Endothelial cell (in vitro differentiated cells): Measurements from ENCODE around the gene BMI1. TPM values are rescaled to one million over a fixed set of nuclear protein-coding genes. Genes with fewer than 3 reads are reported as not detected.

Experiments used
- DNase-seq: peaks from one replicate; pipeline ENCODE4 v3.0.0; 2021; ENCODE audit warnings: low spot score
- H3K27ac Mint-ChIP-seq: one replicate; pipeline ENCODE4 v1.8.0; 2021; ENCODE audit warnings: mixed read lengths, inconsistent platforms; ENCODE audit not compliant: unreplicated experiment
- H3K27me3 Mint-ChIP-seq: one replicate; pipeline ENCODE4 v1.8.0; 2021; ENCODE audit warnings: mild to moderate bottlenecking, moderate library complexity, mixed read lengths, inconsistent platforms; ENCODE audit not compliant: unreplicated experiment
- H3K36me3 Mint-ChIP-seq: one replicate; pipeline ENCODE4 v1.8.0; 2021; ENCODE audit warnings: mild to moderate bottlenecking, low read depth, mixed read lengths, inconsistent platforms; ENCODE audit not compliant: unreplicated experiment
- H3K4me1 Mint-ChIP-seq: one replicate; pipeline ENCODE4 v1.8.0; 2021; ENCODE audit warnings: mild to moderate bottlenecking, mixed read lengths, inconsistent platforms; ENCODE audit not compliant: unreplicated experiment
- H3K4me3 Mint-ChIP-seq: one replicate; pipeline ENCODE4 v1.8.0; 2021; ENCODE audit warnings: mild to moderate bottlenecking, mixed read lengths, inconsistent platforms; ENCODE audit not compliant: unreplicated experiment
- H3K9me3 Mint-ChIP-seq: one replicate; pipeline ENCODE4 v1.8.0; 2021; ENCODE audit warnings: mixed read lengths, inconsistent platforms; ENCODE audit not compliant: unreplicated experiment
- total RNA-seq: library from RNA; stranded (reverse); fragmentation: NEBNext Ultra II Directional; extraction: Animal tissue kit (Norgen Biotek cat#: 25700); gene quantifications from one replicate; pipeline ENCODE4 v1.2.1, GENCODE V29; 2021; ENCODE audit not compliant: unreplicated experiment
- TF ChIP-seq, protein P1 (sequence below): fragments of 200-600 bp; sonication (generic); IDR thresholded peaks from one replicate; pipeline ENCODE4 v1.5.0; 2021; ENCODE audit warnings: antibody characterized with exemption; ENCODE audit not compliant: unreplicated experiment

Gene BMI1
- total RNA-seq, 1 donor from 2014 or later, result 23.6 TPM

DNA sequence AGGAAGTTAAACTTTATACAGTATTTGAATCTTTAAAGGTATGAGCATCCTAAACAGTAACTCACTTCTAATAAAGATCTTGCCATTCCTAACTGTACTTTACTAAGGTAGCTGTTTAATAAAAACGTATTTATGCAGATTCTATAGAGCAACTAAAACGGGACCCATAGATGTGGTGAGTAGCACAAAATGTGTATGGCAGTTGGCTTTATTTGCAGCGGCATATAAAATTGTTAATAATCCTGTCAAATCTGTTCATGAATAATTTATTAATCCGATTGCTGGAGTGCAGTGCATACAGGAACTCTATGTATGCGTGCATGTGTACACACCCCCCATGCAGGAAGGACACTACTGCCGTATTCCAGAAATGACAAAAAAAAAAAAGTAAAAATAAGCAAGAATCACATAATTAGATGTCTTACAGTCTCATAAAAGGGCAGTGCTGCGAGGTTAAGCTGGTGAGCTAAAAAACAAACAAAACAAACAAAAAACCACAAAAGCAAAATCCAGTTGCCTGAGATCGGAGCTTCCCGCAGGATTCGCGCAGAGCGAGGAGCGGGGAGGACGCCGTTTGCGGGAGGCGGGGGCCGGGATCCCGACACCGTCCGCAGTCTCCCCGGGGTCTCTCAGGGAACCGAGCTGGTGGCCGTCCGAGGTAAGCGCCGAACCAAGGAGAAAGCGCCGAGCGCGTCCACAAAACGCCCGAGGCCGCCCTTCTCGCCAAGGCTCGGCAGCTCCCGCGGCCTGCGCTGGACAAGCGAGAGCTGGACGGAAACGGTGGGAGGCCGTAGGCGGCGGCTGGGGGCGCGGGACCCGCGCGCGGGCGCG, 5.2 kb upstream of the BMI1 start:
- Mint-ChIP-seq H3K27ac (peak overlapping the region; percentile 92), H3K9me3 (no peaks in the 10 kb centered on the region), H3K4me1 (peaks cover 21% of the 10 kb centered on the region), H3K27me3 (peaks cover 16% of the 10 kb centered on the region), H3K4me3 (peak overlapping the region; percentile 97), H3K36me3 (peaks cover 7% of the 10 kb centered on the region)
- DNase-seq, result no peak
- TF ChIP-seq, protein P1, sequence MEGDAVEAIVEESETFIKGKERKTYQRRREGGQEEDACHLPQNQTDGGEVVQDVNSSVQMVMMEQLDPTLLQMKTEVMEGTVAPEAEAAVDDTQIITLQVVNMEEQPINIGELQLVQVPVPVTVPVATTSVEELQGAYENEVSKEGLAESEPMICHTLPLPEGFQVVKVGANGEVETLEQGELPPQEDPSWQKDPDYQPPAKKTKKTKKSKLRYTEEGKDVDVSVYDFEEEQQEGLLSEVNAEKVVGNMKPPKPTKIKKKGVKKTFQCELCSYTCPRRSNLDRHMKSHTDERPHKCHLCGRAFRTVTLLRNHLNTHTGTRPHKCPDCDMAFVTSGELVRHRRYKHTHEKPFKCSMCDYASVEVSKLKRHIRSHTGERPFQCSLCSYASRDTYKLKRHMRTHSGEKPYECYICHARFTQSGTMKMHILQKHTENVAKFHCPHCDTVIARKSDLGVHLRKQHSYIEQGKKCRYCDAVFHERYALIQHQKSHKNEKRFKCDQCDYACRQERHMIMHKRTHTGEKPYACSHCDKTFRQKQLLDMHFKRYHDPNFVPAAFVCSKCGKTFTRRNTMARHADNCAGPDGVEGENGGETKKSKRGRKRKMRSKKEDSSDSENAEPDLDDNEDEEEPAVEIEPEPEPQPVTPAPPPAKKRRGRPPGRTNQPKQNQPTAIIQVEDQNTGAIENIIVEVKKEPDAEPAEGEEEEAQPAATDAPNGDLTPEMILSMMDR, result no peak

DNA sequence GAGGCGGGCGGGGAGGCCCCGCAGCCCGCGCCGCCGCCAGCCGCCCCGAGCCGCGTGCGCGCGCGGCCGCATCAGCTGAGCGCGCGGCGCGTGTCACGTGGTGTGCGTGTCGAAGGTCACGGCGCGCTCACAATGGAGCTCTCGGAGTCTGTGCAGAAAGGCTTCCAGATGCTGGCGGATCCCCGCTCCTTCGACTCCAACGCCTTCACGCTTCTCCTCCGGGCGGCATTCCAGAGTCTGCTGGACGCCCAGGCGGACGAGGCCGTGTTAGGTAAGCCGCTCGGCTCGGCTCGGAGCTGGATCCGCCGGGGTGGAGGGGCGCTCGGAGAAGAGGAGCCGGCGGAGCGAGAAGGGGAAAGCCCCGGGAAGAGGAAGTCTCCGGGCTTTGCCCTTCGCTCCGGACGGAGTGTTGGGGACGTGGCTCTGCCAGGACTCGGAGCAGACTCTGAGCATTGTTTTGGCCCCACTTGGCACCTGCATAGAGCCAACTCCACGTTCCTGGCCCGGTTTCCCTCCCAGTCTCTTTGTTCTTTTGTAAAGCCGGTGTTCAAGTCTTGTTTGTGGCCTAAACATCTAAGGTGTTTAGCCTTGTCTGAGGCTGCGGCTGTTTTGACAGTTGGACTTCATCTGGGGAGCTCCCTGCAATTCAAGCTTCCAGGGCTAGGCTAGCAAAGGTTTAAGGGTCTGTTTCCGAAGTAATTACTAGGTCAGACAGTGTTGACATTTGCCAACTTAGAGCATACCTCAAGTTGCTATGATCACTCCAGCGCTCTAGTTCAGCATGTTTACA, 4.4 kb upstream of the BMI1 start, which contains the start of gene COMMD3:
TSS of gene COMMD3 (plus strand) at position 103 of the 790 bp plus-strand sequence. CDS start at position 133, 30 bp downstream.
- peaks cover 7% of the 10 kb centered on the region for H3K36me3 Mint-ChIP-seq
- peaks cover 16% of the 10 kb centered on the region for H3K27me3 Mint-ChIP-seq
- TF ChIP-seq, protein P1, result no peak
- peak within 1 kb of the TSS; percentile 92 for H3K27ac Mint-ChIP-seq
- H3K9me3 Mint-ChIP-seq, result no peaks in the 10 kb centered on the region
- peak within 1 kb of the TSS; percentile 97 for H3K4me3 Mint-ChIP-seq
- DNase-seq, result peak; percentile 84
- peaks cover 21% of the 10 kb centered on the region for H3K4me1 Mint-ChIP-seq

DNA sequence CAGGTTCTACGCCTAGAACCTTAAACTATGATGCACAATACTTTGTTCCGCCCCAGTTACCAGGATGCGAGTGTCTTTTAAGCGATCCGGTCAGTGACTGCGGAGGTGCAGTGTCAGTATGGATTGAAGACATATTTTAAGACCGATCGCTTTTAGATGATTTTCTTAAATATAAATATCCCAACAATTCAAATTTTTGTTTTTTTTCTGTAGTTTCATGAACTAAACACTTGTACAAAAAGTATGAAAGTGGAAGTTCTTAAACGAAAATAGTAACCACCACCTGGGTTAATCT, 3.9 kb upstream of the BMI1 start:
- H3K4me3 Mint-ChIP-seq, result peak overlapping the region; percentile 93
- H3K27me3 Mint-ChIP-seq, result peaks cover 18% of the 10 kb centered on the region

DNA sequence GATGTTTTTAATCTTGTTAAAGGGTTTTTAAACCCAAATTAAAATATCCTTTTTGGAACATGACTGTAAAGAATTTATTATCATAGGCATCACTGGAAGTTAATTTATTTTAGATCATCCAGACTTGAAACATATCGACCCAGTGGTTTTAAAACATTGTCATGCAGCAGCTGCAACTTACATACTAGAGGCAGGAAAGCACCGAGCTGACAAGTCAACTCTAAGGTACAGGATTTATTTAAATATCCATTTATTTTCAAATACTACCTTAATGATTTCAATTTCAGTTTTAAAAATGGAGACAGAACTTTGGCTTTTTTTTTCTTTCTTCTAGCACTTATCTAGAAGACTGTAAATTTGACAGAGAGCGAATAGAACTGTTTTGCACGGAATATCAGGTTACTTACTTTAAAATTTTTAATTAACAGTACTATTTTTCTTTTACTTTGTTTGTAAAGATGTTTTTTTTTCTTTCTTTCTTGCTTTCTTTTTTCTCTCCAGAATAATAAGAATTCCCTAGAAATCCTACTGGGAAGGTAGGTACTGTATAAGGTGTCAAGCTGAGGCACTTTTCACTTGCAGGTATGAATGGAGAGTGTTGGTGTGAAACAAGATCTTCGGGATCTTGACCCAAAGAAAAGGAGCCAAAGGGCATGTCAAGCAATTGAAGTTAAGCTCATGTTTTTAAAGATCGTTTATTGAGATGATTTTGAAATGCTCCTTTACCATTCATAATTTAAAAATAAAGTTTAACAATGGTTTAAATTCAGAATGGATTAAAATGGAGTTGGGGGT, 2.9 kb upstream of the BMI1 start:
- H3K9me3 Mint-ChIP-seq, result no peaks in the 10 kb centered on the region
- no peak for DNase-seq
- peaks cover 26% of the 10 kb centered on the region for H3K27me3 Mint-ChIP-seq
- peak overlapping the region; percentile 37 for H3K4me3 Mint-ChIP-seq
- peaks cover 14% of the 10 kb centered on the region for H3K36me3 Mint-ChIP-seq
- H3K4me1 Mint-ChIP-seq, result peaks cover 26% of the 10 kb centered on the region
- no peak overlapping the region for H3K27ac Mint-ChIP-seq
- TF ChIP-seq, protein P1, result no peak

More for the DNA sequence above, 3.9 kb upstream of the BMI1 start:
- DNase-seq, result no peak
- Mint-ChIP-seq H3K4me1 (peaks cover 21% of the 10 kb centered on the region), H3K27ac (peak overlapping the region; percentile 84), H3K9me3 (no peaks in the 10 kb centered on the region), H3K36me3 (peaks cover 7% of the 10 kb centered on the region)
- TF ChIP-seq, protein P1, result no peak
